HEK293T (cell line): ENCODE results near the gene NDUFV1.

Experiments
- CTCF ChIA-PET: fragments of 350-600 bp; formaldehyde crosslinking; extraction: SDS; loops from one replicate; lab custom pipeline; 2021; ENCODE audit warnings: antibody characterized with exemption, inconsistent platforms; lab: Yijun Ruan, JAX
- POLR2A ChIA-PET: fragments of 350-600 bp; formaldehyde crosslinking; extraction: SDS; loops from one replicate; lab custom pipeline; 2020; ENCODE audit warnings: antibody characterized with exemption, inconsistent platforms; lab: Yijun Ruan, JAX
- DNase-seq: peaks from one replicate; pipeline ENCODE4 v3.0.0; 2012; ENCODE audit warnings: mixed read lengths; ENCODE audit errors: extremely low spot score
- ARNT ChIP-seq: fragments of 450-650 bp; IDR thresholded peaks from 2 replicates; pipeline ENCODE4 v1.6.1; 2017; ENCODE audit warnings: mild to moderate bottlenecking
- BHLHE40 ChIP-seq: fragments of 450-650 bp; IDR thresholded peaks from 2 replicates; pipeline ENCODE4 v1.6.1; 2016; ENCODE audit warnings: mild to moderate bottlenecking, moderate library complexity, borderline replicate concordance
- CTBP1 ChIP-seq: fragments of 450-650 bp; IDR thresholded peaks from 2 replicates; pipeline ENCODE4 v1.6.1; 2016; ENCODE audit warnings: borderline replicate concordance
- ELF4 ChIP-seq: fragments of 450-650 bp; IDR thresholded peaks from 2 replicates; pipeline ENCODE4 v1.6.1; 2017; ENCODE audit warnings: antibody characterized with exemption
- FOXA1 ChIP-seq: fragments of 450-650 bp; IDR thresholded peaks from 2 replicates; pipeline ENCODE4 v1.6.1; 2016; ENCODE audit warnings: mild to moderate bottlenecking
- FOXK2 ChIP-seq: fragments of 450-650 bp; IDR thresholded peaks from 2 replicates; pipeline ENCODE4 v1.6.1; 2016; ENCODE audit warnings: mild to moderate bottlenecking
- FOXM1 ChIP-seq: fragments of 450-650 bp; IDR thresholded peaks from 2 replicates; pipeline ENCODE4 v1.6.1; 2017; ENCODE audit warnings: mild to moderate bottlenecking, borderline replicate concordance
- HDGF ChIP-seq: fragments of 450-650 bp; IDR thresholded peaks from 2 replicates; pipeline ENCODE4 v1.6.1; 2017; ENCODE audit warnings: antibody characterized with exemption, borderline replicate concordance
- L3MBTL2 ChIP-seq: fragments of 450-650 bp; conservative IDR thresholded peaks from 2 replicates; pipeline ENCODE4 v1.6.1; 2016; ENCODE audit warnings: mild to moderate bottlenecking
- LEF1 ChIP-seq: fragments of 450-650 bp; IDR thresholded peaks from 2 replicates; pipeline ENCODE4 v1.6.1; 2017; ENCODE audit warnings: mild to moderate bottlenecking, borderline replicate concordance
- NFRKB ChIP-seq: fragments of 450-650 bp; IDR thresholded peaks from 2 replicates; pipeline ENCODE4 v1.6.1; 2016; ENCODE audit warnings: mild to moderate bottlenecking, moderate library complexity
- SP1 ChIP-seq: fragments of 450-650 bp; IDR thresholded peaks from 2 replicates; pipeline ENCODE4 v1.6.1; 2017
- SUZ12 ChIP-seq: fragments of 450-650 bp; IDR thresholded peaks from 2 replicates; pipeline ENCODE4 v1.6.1; 2016; ENCODE audit warnings: mild to moderate bottlenecking
- TARDBP ChIP-seq: fragments of 450-650 bp; IDR thresholded peaks from 2 replicates; pipeline ENCODE4 v1.6.1; 2016
- ZNF384 ChIP-seq: fragments of 450-650 bp; IDR thresholded peaks from 2 replicates; pipeline ENCODE4 v1.6.1; 2016
- TF ChIP-seq, protein P1 (sequence below): fragments of 450-650 bp; IDR thresholded peaks from 2 replicates; pipeline ENCODE4 v1.6.1; 2016

NDUFV1 gene

DNA sequence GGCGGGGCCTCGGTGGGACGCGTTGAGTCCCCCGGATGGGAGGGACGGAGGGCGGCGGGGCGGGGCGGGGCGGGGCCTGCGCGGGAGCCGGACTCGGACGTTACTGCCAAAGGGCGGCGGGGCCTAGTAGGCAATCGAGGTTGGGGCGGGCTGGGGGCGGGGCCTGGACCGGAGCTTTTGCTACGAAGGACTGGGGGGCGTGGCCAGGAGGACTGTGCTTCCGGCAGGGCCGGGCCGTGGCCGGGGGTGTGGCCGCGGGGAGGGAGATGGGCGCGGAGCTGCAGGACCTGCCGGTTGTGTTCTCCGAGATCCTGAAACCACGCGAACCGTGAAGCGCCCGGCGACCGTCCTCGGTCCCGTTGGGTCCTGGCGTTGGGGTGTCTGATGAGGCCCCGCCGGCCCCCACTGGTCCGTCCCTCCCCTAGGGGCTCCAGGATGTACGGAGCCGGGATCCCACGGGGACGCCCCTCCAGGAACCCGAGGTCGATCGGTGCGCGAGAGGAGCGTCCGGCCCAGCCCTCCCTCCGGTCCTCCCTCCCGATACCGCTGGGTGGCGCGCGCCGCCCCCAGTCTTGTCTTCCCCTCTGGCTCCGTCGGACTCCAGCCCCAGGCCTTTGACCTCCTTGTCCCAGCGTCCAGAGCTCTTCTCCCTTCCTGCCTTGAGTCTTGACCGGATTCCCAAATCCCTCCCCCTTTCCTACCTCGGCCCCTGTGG lies 23.6 kb downstream of the NDUFV1 start:
- ChIA-PET POLR2A (interaction anchor here (1.0 to 1.3 kb wide), 2 partner anchors 9 to 29 kb away, joined by 3 to 5 read pairs; no protein-coding TSS in a partner anchor), CTCF (interaction anchor here (0.6 to 3.4 kb wide), 14 partner anchors 9 to 162 kb away, joined by 3 to 15 read pairs (median 4); partner anchors contain the start of genes ACY3 and TBX10)
- no peak for TF ChIP-seq HDGF
- peak; percentile 99 for DNase-seq

DNA sequence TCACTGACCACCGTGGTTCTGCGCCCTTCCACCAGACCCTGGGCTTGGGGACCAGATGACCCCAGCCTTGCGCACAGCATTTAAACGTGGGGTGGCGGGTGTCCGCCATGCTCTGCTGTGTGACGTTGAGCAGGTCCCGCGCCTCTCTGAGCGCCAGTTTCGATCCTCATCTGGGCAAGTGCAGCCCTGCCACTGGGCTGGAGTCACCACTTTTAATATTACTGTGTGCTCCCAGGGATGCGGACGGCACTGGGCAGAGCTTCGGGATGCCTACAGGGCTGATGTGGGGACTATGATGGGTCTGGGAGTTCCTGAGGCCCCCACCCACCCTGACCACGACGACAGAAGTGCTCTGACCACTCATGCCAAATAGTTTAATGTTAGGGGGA lies 24.2 kb downstream of the NDUFV1 start:
- no peak for DNase-seq
- ChIA-PET CTCF (interaction anchor here (0.6 to 3.4 kb wide), 7 partner anchors 14 to 119 kb away, joined by 3 to 15 read pairs (median 4); partner anchors contain the start of gene ACY3), POLR2A (interaction anchor here (1.3 kb wide), 1 partner anchor 28 kb away, joined by 5 read pairs; no protein-coding TSS in a partner anchor)
- TF ChIP-seq FOXA1 (no peak), FOXM1 (no peak), FOXK2 (no peak), ELF4 (no peak), NFRKB (no peak), TARDBP (no peak), CTBP1 (no peak), LEF1 (no peak), ARNT (no peak), HDGF (no peak), BHLHE40 (no peak), SUZ12 (no peak), L3MBTL2 (no peak), ZNF384 (no peak), SP1 (no peak)
- TF ChIP-seq, protein P1, sequence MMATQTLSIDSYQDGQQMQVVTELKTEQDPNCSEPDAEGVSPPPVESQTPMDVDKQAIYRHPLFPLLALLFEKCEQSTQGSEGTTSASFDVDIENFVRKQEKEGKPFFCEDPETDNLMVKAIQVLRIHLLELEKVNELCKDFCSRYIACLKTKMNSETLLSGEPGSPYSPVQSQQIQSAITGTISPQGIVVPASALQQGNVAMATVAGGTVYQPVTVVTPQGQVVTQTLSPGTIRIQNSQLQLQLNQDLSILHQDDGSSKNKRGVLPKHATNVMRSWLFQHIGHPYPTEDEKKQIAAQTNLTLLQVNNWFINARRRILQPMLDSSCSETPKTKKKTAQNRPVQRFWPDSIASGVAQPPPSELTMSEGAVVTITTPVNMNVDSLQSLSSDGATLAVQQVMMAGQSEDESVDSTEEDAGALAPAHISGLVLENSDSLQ = no peak

DNA sequence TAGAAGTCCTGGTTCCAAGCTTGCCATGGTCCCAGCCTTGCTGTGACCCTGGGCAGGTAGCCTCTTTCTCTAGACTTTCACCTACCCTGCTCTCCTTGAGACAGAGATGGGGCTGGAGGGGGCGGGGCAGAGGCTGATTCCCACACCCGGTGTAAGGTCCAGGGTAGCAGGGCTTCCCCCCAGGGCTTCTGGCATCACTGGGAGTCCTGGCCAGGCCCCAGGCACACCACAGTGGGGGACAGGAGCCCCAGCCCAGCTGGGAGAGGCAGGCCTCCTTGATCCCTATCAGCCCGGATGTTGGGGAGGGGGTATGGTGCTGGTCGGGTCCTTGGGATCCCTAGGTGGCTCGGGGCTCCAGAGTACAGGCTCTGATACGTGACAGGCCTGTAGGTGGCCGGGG lies 24.7 kb downstream of the NDUFV1 start:
- DNase-seq = no peak
- CTCF ChIA-PET = interaction anchor here (3.4 kb wide), 1 partner anchor 20 kb away, joined by 10 read pairs; the partner anchor contains the start of gene ACY3
- no peak for TF ChIP-seq BHLHE40
- no peak for TF ChIP-seq LEF1
- TF ChIP-seq, protein P1 = no peak
- no peak for TF ChIP-seq ARNT
- TF ChIP-seq NFRKB = no peak
- no peak for TF ChIP-seq FOXM1
- TF ChIP-seq ELF4 = no peak
- no peak for TF ChIP-seq CTBP1
- no peak for TF ChIP-seq L3MBTL2
- TF ChIP-seq FOXA1 = no peak
- TF ChIP-seq SP1 = no peak
- no peak for TF ChIP-seq TARDBP
- TF ChIP-seq ZNF384 = no peak
- TF ChIP-seq HDGF = no peak
- no peak for TF ChIP-seq SUZ12
- POLR2A ChIA-PET = no interaction called here

DNA sequence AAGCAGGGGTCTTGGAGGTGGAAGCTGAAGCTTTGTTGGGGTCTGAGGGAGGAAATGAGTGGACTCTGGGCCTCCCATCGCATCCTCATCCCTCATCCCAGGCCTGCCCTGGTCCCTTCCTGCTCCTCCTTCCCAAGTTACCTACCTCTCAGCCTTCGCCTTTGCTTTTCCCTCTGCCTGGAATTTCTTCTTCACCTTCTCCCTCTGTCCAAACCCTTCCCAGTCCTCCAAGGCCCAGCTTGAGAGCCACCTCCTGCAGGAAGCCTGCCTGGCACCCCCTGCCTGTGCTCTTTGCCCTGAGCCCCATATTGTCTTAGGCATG lies 25.1 kb downstream of the NDUFV1 start:
- no peak for TF ChIP-seq NFRKB
- TF ChIP-seq CTBP1 = no peak
- TF ChIP-seq, protein P1 = no peak
- no peak for TF ChIP-seq BHLHE40
- TF ChIP-seq SUZ12 = no peak
- TF ChIP-seq HDGF = no peak
- no peak for TF ChIP-seq L3MBTL2
- TF ChIP-seq ELF4 = no peak
- TF ChIP-seq FOXM1 = no peak
- no peak for DNase-seq
- ChIA-PET CTCF (interaction anchor here (3.4 kb wide), 1 partner anchor 20 kb away, joined by 10 read pairs; the partner anchor contains the start of gene ACY3), POLR2A (no interaction called here)

DNA sequence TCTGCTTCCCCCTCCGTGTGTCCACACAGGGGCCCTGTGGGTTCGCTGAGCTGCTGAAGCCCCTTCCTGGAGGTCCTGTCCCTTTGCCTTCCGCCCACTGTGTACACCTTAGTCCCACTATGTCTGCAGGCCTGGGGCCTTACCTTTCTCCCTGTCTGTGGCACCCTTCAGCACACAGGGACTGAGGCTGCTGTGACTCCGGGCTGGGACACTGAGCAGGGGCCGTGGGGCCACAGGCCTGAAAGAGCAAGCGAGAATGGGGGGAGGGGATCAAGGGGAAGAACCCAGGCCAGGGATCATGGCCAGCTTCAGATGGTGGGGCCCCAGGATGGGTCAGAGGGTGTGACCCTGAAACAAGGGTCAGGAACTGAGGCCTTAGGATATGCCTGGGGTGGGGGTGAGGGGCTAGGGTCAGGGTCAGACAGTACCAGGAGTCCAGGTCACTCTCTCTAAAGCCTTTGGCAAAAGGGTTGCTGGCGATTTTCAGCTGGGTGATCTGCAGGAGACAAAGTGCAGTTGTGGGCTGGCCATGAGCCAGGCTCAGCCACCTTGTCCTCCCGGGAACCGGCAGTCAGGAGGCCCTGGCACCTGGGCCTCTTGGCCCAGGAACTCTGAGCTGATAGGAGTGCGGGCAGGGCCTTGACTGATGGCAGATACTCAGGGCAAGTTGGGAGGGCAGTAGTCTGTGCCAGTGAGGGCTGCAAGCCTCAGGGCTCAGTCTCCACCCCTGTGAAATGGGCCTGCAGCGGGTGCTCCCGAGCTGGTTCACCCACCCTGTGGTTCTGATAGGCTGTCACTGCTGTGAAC lies 25.6 kb downstream of the NDUFV1 start:
- TF ChIP-seq ARNT (no peak), SP1 (no peak), NFRKB (no peak), CTBP1 (no peak), BHLHE40 (no peak), ELF4 (no peak), FOXM1 (no peak), HDGF (no peak), ZNF384 (no peak), LEF1 (no peak)
- TF ChIP-seq, protein P1 = no peak
- CTCF ChIA-PET = no interaction called here
- POLR2A ChIA-PET = no interaction called here
- no peak for DNase-seq
